Measurements from ENCODE around the gene C12orf57. TPM values are rescaled to one million over a fixed set of nuclear protein-coding genes. Genes with fewer than 3 reads are reported as not detected.

The C12orf57 gene
- polyA plus RNA-seq, 3 donors = 131 to 205 (median 154) TPM

- DNase-seq (ENCODE audit: extremely low read depth in 1 of 11, low read depth in 9 of 11, low spot score in 4 of 11) = no peak
Measured at GRCh38 chr12:6928703-6929407, 15.0 kb upstream of the C12orf57 start.

GRCh38 chr12:6929466-6930452 lies 14.1 kb upstream of the C12orf57 start:
- DNase-seq (ENCODE audit: extremely low read depth in 1 of 11, low read depth in 9 of 11, low spot score in 4 of 11) = no peak

- DNase-seq (ENCODE audit: extremely low read depth in 1 of 11, low read depth in 9 of 11, low spot score in 4 of 11) = no peak
Measured at GRCh38 chr12:6932766-6933165, 11.1 kb upstream of the C12orf57 start.

- DNase-seq (ENCODE audit: extremely low read depth in 1 of 11, low read depth in 9 of 11, low spot score in 4 of 11) = no peak
Measured at GRCh38 chr12:6934110-6934509, 9.7 kb upstream of the C12orf57 start.

GRCh38 chr12:6935371-6936193 lies 8.2 kb upstream of the C12orf57 start:
- no peak for DNase-seq (ENCODE audit: extremely low read depth in 1 of 11, low read depth in 9 of 11, low spot score in 4 of 11)

- DNase-seq (ENCODE audit: extremely low read depth in 1 of 11, low read depth in 9 of 11, low spot score in 4 of 11) = no peak
Measured at GRCh38 chr12:6936194-6936635, 7.6 kb upstream of the C12orf57 start.

- DNase-seq (ENCODE audit: extremely low read depth in 1 of 11, low read depth in 9 of 11, low spot score in 4 of 11) = no peak
Measured at GRCh38 chr12:6936636-6937480, 7.0 kb upstream of the C12orf57 start.

GRCh38 chr12:6937481-6938352 lies 6.1 kb upstream of the C12orf57 start:
- peak in 9 of 11 donors; percentile 89 to 95 (median 93) for DNase-seq (ENCODE audit: extremely low read depth in 1 of 11, low read depth in 9 of 11, low spot score in 4 of 11)

- DNase-seq (ENCODE audit: extremely low read depth in 1 of 11, low read depth in 9 of 11, low spot score in 4 of 11) = no peak
Measured at GRCh38 chr12:6938353-6939190, 5.2 kb upstream of the C12orf57 start.

GRCh38 chr12:6939191-6939540 lies 4.7 kb upstream of the C12orf57 start:
- no peak for DNase-seq (ENCODE audit: extremely low read depth in 1 of 11, low read depth in 9 of 11, low spot score in 4 of 11)

GRCh38 chr12:6941267-6941666 lies 2.6 kb upstream of the C12orf57 start:
- no peak for DNase-seq (ENCODE audit: extremely low read depth in 1 of 11, low read depth in 9 of 11, low spot score in 4 of 11)

- DNase-seq (ENCODE audit: extremely low read depth in 1 of 11, low read depth in 9 of 11, low spot score in 4 of 11) = no peak
Measured at GRCh38 chr12:6941782-6942181, 2.0 kb upstream of the C12orf57 start.

GRCh38 chr12:6942331-6942665 lies 1.5 kb upstream of the C12orf57 start:
- DNase-seq (ENCODE audit: extremely low read depth in 1 of 11, low read depth in 9 of 11, low spot score in 4 of 11) = no peak

GRCh38 chr12:6943389-6943721 lies 467 bp upstream of the C12orf57 start:
- DNase-seq (ENCODE audit: extremely low read depth in 1 of 11, low read depth in 9 of 11, low spot score in 4 of 11) = peak in 9 of 11 donors; percentile 77 to 92 (median 86)

- DNase-seq (ENCODE audit: extremely low read depth in 1 of 11, low read depth in 9 of 11, low spot score in 4 of 11) = peak in 9 of 11 donors; percentile 82 to 94 (median 90)
Measured at GRCh38 chr12:6944381-6945186, 762 bp downstream of the C12orf57 start.

GRCh38 chr12:6945613-6946012 lies 1.8 kb downstream of the C12orf57 start:
- DNase-seq (ENCODE audit: extremely low read depth in 1 of 11, low read depth in 9 of 11, low spot score in 4 of 11) = no peak

All from renal cortex interstitium (tissue), 11 donors.